Esophagus muscularis mucosa (tissue), 4 donors: ENCODE measurements around the gene RAB8A. TPM values are rescaled to one million over a fixed set of nuclear protein-coding genes. Genes with fewer than 3 reads are reported as not detected.
A peak's percentile ranks its signal among the peaks of the same experiment; 100 is the strongest.

Experiments
- DNase-seq: peaks from one replicate; pipeline ENCODE4 v3.0.0-alpha.2; 2017; ENCODE audit errors: extremely low spot score
- H3K27ac ChIP-seq, 4 donors: fragments of 200-600 bp; sonication (generic); replicated peaks in 1 of 4; 1 replicate in 3 of 4; 2 replicates in 1 of 4; pipeline ENCODE4 v1.5.1; 2016 to 2019; ENCODE audit warnings: mild to moderate bottlenecking in 1 of 4
- H3K27me3 ChIP-seq, 4 donors: fragments of 200-600 bp; sonication (generic); one replicate each; pipeline versions ENCODE4 v1.5.1 to v1.6.0; 2016 to 2019
- H3K36me3 ChIP-seq, 4 donors: fragments of 200-600 bp; sonication (generic); one replicate each; pipeline ENCODE4 v1.5.1; 2016 to 2019
- H3K4me1 ChIP-seq, 4 donors: fragments of 200-600 bp; sonication (generic); one replicate each; pipeline ENCODE4 v1.5.1; 2016 to 2019
- H3K4me3 ChIP-seq, 4 donors: fragments of 200-600 bp; sonication (generic); 1 replicate in 2 of 4; 2 replicates in 2 of 4; pipeline ENCODE4 v1.5.1; 2016 to 2019; ENCODE audit warnings: mild to moderate bottlenecking in 4 of 4, moderate library complexity in 1 of 4
- H3K9me3 ChIP-seq, 4 donors: fragments of 200-600 bp; sonication (generic); 1 replicate in 3 of 4; 2 replicates in 1 of 4; pipeline ENCODE4 v1.5.1; 2016 to 2019
- CTCF ChIP-seq, 3 experiments: fragments of 200-600 bp in 2 of 3; fragments of 450-650 bp in 1 of 3; sonication (generic) in 2 of 3; IDR thresholded peaks; one replicate each; pipeline ENCODE4 v1.5.1; 2017 to 2019; ENCODE audit warnings: antibody characterized with exemption in 3 of 3, mild to moderate bottlenecking in 2 of 3, moderate library complexity in 1 of 3
- EP300 ChIP-seq: sonication (generic); formaldehyde crosslinking; IDR thresholded peaks from one replicate; pipeline ENCODE4 v1.6.1; 2017; ENCODE audit warnings: antibody characterized with exemption
- POLR2A ChIP-seq: fragments of 450-650 bp; IDR thresholded peaks from one replicate; pipeline ENCODE4 v1.6.1; 2017; ENCODE audit warnings: antibody characterized with exemption, moderate library complexity, mild to moderate bottlenecking, low read depth
- POLR2AphosphoS5 ChIP-seq, 2 donors: sonication (generic); formaldehyde crosslinking; IDR thresholded peaks; one replicate each; pipeline ENCODE4 v1.6.1; 2017; ENCODE audit warnings: antibody characterized with exemption in 2 of 2
- WGBS: methylation state at CpG from one replicate; pipeline ENCODE4 v1.1.5; 2018; 5-methylcytosine and 5-hydroxymethylcytosine counted together
- intact Hi-C: fragments of 100-400 bp; cut with DNase I; formaldehyde crosslinking; loops from one replicate; pipeline ENCODE4 v1.15.1; 2023
- total RNA-seq, 4 donors: library from RNA; depleted of rRNA; stranded (reverse); fragments of >200 nt; gene quantifications; one replicate each; pipeline versions ENCODE4 v1.1.0 to v1.2.1, GENCODE V29; 2016

Gene RAB8A
- total RNA-seq, 4 donors from 2014 or later: 37.9 to 56.4 (median 42.9) TPM

GRCh38 chr19:16066611-16067104, 45.0 kb upstream of the RAB8A start:
- intact Hi-C loops: no loop called here
- 38% methylated on average over 6 of the region's 6 CpGs for WGBS
- Histone ChIP-seq H3K27ac (peak overlapping the region; percentile 97 to 100 (median 100)), H3K4me3 (peak overlapping the region; percentile 71 to 90 (median 85)), H3K9me3 (no peaks in the 10 kb centered on the region), H3K27me3 (no peaks in the 10 kb centered on the region), H3K4me1 (peaks cover 34 to 62% (median 51%) of the 10 kb centered on the region in 4 donors), H3K36me3 (no peaks in the 10 kb centered on the region)
- DNase-seq: no peak
- peak; percentile 28 to 51 (median 39) for TF ChIP-seq CTCF (IDR thresholded peaks at IDR 0.05)
- TF ChIP-seq EP300: no peak
- no peak for TF ChIP-seq POLR2A
- TF ChIP-seq POLR2AphosphoS5 (IDR thresholded peaks at IDR 0.05): peak in 1 of 2 donors; percentile 54

GRCh38 chr19:16067205-16067938, 44.3 kb upstream of the RAB8A start:
- H3K4me3 ChIP-seq: peak overlapping the region; percentile 71 to 90 (median 85)
- intact Hi-C loops: no loop called here
- peak overlapping the region; percentile 97 to 100 (median 100) for H3K27ac ChIP-seq
- WGBS: 46% methylated on average over 40 of the region's 40 CpGs
- TF ChIP-seq POLR2AphosphoS5 (IDR thresholded peaks at IDR 0.05) (peak; percentile 88 to 98), EP300 (no peak), CTCF (IDR thresholded peaks at IDR 0.05) (no peak), POLR2A (peak; percentile 81)
- H3K36me3 ChIP-seq: no peaks in the 10 kb centered on the region
- no peak for DNase-seq
- peaks cover 41 to 70% (median 58%) of the 10 kb centered on the region in 4 donors for H3K4me1 ChIP-seq
- H3K9me3 ChIP-seq: no peaks in the 10 kb centered on the region
- H3K27me3 ChIP-seq: no peaks in the 10 kb centered on the region

- 53% methylated on average over 10 of the region's 10 CpGs for WGBS
- Histone ChIP-seq H3K36me3 (peaks cover 0 to 4% (median 0%) of the 10 kb centered on the region in 4 donors), H3K27me3 (no peaks in the 10 kb centered on the region), H3K4me3 (peak overlapping the region; percentile 71 to 90 (median 85)), H3K4me1 (peaks cover 41 to 77% (median 70%) of the 10 kb centered on the region in 4 donors), H3K27ac (peak overlapping the region; percentile 97 to 100 (median 100)), H3K9me3 (no peaks in the 10 kb centered on the region)
- TF ChIP-seq CTCF (IDR thresholded peaks at IDR 0.05) (no peak), POLR2AphosphoS5 (IDR thresholded peaks at IDR 0.05) (peak in 1 of 2 donors; percentile 66)
- DNase-seq: no peak
- intact Hi-C loops: no loop called here
Measured at GRCh38 chr19:16068696-16069259, 42.9 kb upstream of the RAB8A start.

- peak overlapping the region; percentile 97 to 100 (median 100) for H3K27ac ChIP-seq
- peak overlapping the region; percentile 71 to 90 (median 85) for H3K4me3 ChIP-seq
- no peaks in the 10 kb centered on the region for H3K9me3 ChIP-seq
- peaks cover 44 to 79% (median 70%) of the 10 kb centered on the region in 4 donors for H3K4me1 ChIP-seq
- H3K36me3 ChIP-seq: peaks cover 0 to 4% (median 0%) of the 10 kb centered on the region in 4 donors
- intact Hi-C loops: no loop called here
- no peaks in the 10 kb centered on the region for H3K27me3 ChIP-seq
- TF ChIP-seq CTCF (IDR thresholded peaks at IDR 0.05): no peak
- no peak for TF ChIP-seq POLR2AphosphoS5 (IDR thresholded peaks at IDR 0.05)
- no peak for TF ChIP-seq POLR2A
- no peak for TF ChIP-seq EP300
- DNase-seq: no peak
- WGBS: 74% methylated on average over 6 of the region's 10 CpGs
Measured at GRCh38 chr19:16069813-16070365, 41.8 kb upstream of the RAB8A start.
